ENCODE results near the gene RAB9A.

DNA sequence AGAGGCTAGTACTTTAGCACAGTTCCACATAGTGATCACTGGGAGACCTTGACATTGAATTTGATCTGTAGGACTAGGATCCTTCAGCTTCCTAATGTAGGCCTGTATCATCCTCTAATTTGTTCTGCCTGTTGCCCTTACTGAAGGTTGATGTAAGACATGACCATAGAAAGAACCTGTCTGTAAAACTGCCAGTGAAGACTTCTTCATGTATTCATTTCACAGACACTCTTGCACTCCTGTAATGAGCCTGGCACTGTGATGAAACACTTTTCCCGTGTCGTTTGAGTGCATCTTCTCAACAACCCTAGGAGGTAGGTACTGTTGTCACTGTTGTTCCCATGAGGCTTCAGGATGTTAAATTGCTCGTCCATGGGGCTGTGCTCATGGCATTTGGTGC lies 14.7 kb downstream of the RAB9A start:
- TF ChIP-seq POLR2A (IDR thresholded peaks at IDR 0.05; ENCODE audit: low read length) = no peak
- TF ChIP-seq GATA1 (IDR thresholded peaks at IDR 0.05; ENCODE audit: low read depth, low read length) = no peak

Data from erythroblast (primary cell).